ENCODE results near the gene CCL24.
"Not testable (repeated sequence)": the region's sequence is repeated elsewhere in the genome, so short reads cannot be mapped to it uniquely, and the experiment has no call there.

The CCL24 gene

GRCh38 chr7:75783058-75783457 lies 30.5 kb downstream of the CCL24 start:
- not testable (repeated sequence) for H3K4me3 ChIP-seq (ENCODE audit: low read depth, low read length); H3K27me3 ChIP-seq (ENCODE audit: control insufficient read depth, insufficient read depth, low read length); H3K9ac ChIP-seq (ENCODE audit: low read depth, low read length); H3K36me3 ChIP-seq (ENCODE audit: control insufficient read depth, insufficient read depth, low read length); H3K9me3 ChIP-seq (ENCODE audit: control insufficient read depth, insufficient read depth, low read length); H3K27ac ChIP-seq (ENCODE audit: low read depth, low read length)
- peaks cover 13% of the 10 kb centered on the region for H3K4me1 ChIP-seq (ENCODE audit: control insufficient read depth, insufficient read depth, low read length)

GRCh38 chr7:75780647-75781273 lies 32.8 kb downstream of the CCL24 start:
- not testable (repeated sequence) for H3K4me3 ChIP-seq (ENCODE audit: low read depth, low read length); H3K4me1 ChIP-seq (ENCODE audit: control insufficient read depth, insufficient read depth, low read length); H3K27ac ChIP-seq (ENCODE audit: low read depth, low read length); H3K9me3 ChIP-seq (ENCODE audit: control insufficient read depth, insufficient read depth, low read length); H3K27me3 ChIP-seq (ENCODE audit: control insufficient read depth, insufficient read depth, low read length); H3K9ac ChIP-seq (ENCODE audit: low read depth, low read length); H3K36me3 ChIP-seq (ENCODE audit: control insufficient read depth, insufficient read depth, low read length)

GRCh38 chr7:75779516-75779915 lies 34.1 kb downstream of the CCL24 start:
- not testable (repeated sequence) for H3K9ac ChIP-seq (ENCODE audit: low read depth, low read length); H3K27me3 ChIP-seq (ENCODE audit: control insufficient read depth, insufficient read depth, low read length); H3K4me1 ChIP-seq (ENCODE audit: control insufficient read depth, insufficient read depth, low read length); H3K9me3 ChIP-seq (ENCODE audit: control insufficient read depth, insufficient read depth, low read length); H3K36me3 ChIP-seq (ENCODE audit: control insufficient read depth, insufficient read depth, low read length)
- Histone ChIP-seq H3K27ac (ENCODE audit: low read depth, low read length) (peak overlapping the region; percentile 57), H3K4me3 (ENCODE audit: low read depth, low read length) (peak overlapping the region; percentile 17; the same call in 1 of the 2 replicates)

GRCh38 chr7:75779035-75779434 lies 34.6 kb downstream of the CCL24 start:
- H3K9ac ChIP-seq (ENCODE audit: low read depth, low read length); H3K27me3 ChIP-seq (ENCODE audit: control insufficient read depth, insufficient read depth, low read length); H3K9me3 ChIP-seq (ENCODE audit: control insufficient read depth, insufficient read depth, low read length); H3K4me1 ChIP-seq (ENCODE audit: control insufficient read depth, insufficient read depth, low read length); H3K36me3 ChIP-seq (ENCODE audit: control insufficient read depth, insufficient read depth, low read length): not testable (repeated sequence)
- H3K27ac ChIP-seq (ENCODE audit: low read depth, low read length) = peak overlapping the region; percentile 57
- H3K4me3 ChIP-seq (ENCODE audit: low read depth, low read length) = peak overlapping the region; percentile 17; the same call in 1 of the 2 replicates

GRCh38 chr7:75776295-75776971 lies 37.2 kb downstream of the CCL24 start:
- Histone ChIP-seq H3K4me3 (ENCODE audit: low read depth, low read length) (no peak overlapping the region), H3K9ac (ENCODE audit: low read depth, low read length) (no peak overlapping the region), H3K27me3 (ENCODE audit: control insufficient read depth, insufficient read depth, low read length) (no peaks in the 10 kb centered on the region), H3K9me3 (ENCODE audit: control insufficient read depth, insufficient read depth, low read length) (no peaks in the 10 kb centered on the region), H3K36me3 (ENCODE audit: control insufficient read depth, insufficient read depth, low read length) (no peaks in the 10 kb centered on the region), H3K4me1 (ENCODE audit: control insufficient read depth, insufficient read depth, low read length) (peaks cover 6% of the 10 kb centered on the region), H3K27ac (ENCODE audit: low read depth, low read length) (no peak overlapping the region)

GRCh38 chr7:75773958-75774357 lies 39.6 kb downstream of the CCL24 start:
- not testable (repeated sequence) for H3K4me3 ChIP-seq (ENCODE audit: low read depth, low read length); H3K27ac ChIP-seq (ENCODE audit: low read depth, low read length); H3K27me3 ChIP-seq (ENCODE audit: control insufficient read depth, insufficient read depth, low read length); H3K9me3 ChIP-seq (ENCODE audit: control insufficient read depth, insufficient read depth, low read length); H3K36me3 ChIP-seq (ENCODE audit: control insufficient read depth, insufficient read depth, low read length); H3K4me1 ChIP-seq (ENCODE audit: control insufficient read depth, insufficient read depth, low read length); H3K9ac ChIP-seq (ENCODE audit: low read depth, low read length)

GRCh38 chr7:75772081-75773077 lies 41.2 kb downstream of the CCL24 start, which contains the start of gene CCL26:
Gene CCL26, minus strand, starts transcription at chr7:75772211. Its CDS starts 35 bp downstream, at chr7:75772176.
- H3K4me3 ChIP-seq (ENCODE audit: low read depth, low read length) = no peak within 1 kb of the TSS
- H3K27me3 ChIP-seq (ENCODE audit: control insufficient read depth, insufficient read depth, low read length) = no peaks in the 10 kb centered on the region
- H3K27ac ChIP-seq (ENCODE audit: low read depth, low read length) = no peak within 1 kb of the TSS
- no peaks in the 10 kb centered on the region for H3K9me3 ChIP-seq (ENCODE audit: control insufficient read depth, insufficient read depth, low read length)
- no peaks in the 10 kb centered on the region for H3K4me1 ChIP-seq (ENCODE audit: control insufficient read depth, insufficient read depth, low read length)
- H3K9ac ChIP-seq (ENCODE audit: low read depth, low read length) = no peak within 1 kb of the TSS
- no peaks in the 10 kb centered on the region for H3K36me3 ChIP-seq (ENCODE audit: control insufficient read depth, insufficient read depth, low read length)

- Histone ChIP-seq H3K27ac (ENCODE audit: low read depth, low read length) (no peak overlapping the region), H3K9ac (ENCODE audit: low read depth, low read length) (no peak overlapping the region), H3K36me3 (ENCODE audit: control insufficient read depth, insufficient read depth, low read length) (no peaks in the 10 kb centered on the region), H3K27me3 (ENCODE audit: control insufficient read depth, insufficient read depth, low read length) (no peaks in the 10 kb centered on the region), H3K4me3 (ENCODE audit: low read depth, low read length) (no peak overlapping the region), H3K9me3 (ENCODE audit: control insufficient read depth, insufficient read depth, low read length) (no peaks in the 10 kb centered on the region), H3K4me1 (ENCODE audit: control insufficient read depth, insufficient read depth, low read length) (no peaks in the 10 kb centered on the region)
These were observed 42.4 kb downstream of the CCL24 start for GRCh38 chr7:75771224-75771623.

- Histone ChIP-seq H3K9me3 (ENCODE audit: control insufficient read depth, insufficient read depth, low read length) (no peaks in the 10 kb centered on the region), H3K4me1 (ENCODE audit: control insufficient read depth, insufficient read depth, low read length) (no peaks in the 10 kb centered on the region)
These were observed 51.2 kb downstream of the CCL24 start for GRCh38 chr7:75762350-75762917.

GRCh38 chr7:75761801-75762200 lies 51.8 kb downstream of the CCL24 start:
- H3K36me3 ChIP-seq (ENCODE audit: control insufficient read depth, insufficient read depth, low read length); H3K27ac ChIP-seq (ENCODE audit: low read depth, low read length); H3K27me3 ChIP-seq (ENCODE audit: control insufficient read depth, insufficient read depth, low read length); H3K9ac ChIP-seq (ENCODE audit: low read depth, low read length); H3K9me3 ChIP-seq (ENCODE audit: control insufficient read depth, insufficient read depth, low read length); H3K4me1 ChIP-seq (ENCODE audit: control insufficient read depth, insufficient read depth, low read length); H3K4me3 ChIP-seq (ENCODE audit: low read depth, low read length): not testable (repeated sequence)

More at GRCh38 chr7:75762350-75762917, 51.2 kb downstream of the CCL24 start:
- Histone ChIP-seq H3K27me3 (ENCODE audit: control insufficient read depth, insufficient read depth, low read length) (no peaks in the 10 kb centered on the region), H3K36me3 (ENCODE audit: control insufficient read depth, insufficient read depth, low read length) (no peaks in the 10 kb centered on the region), H3K27ac (ENCODE audit: low read depth, low read length) (no peak overlapping the region), H3K9ac (ENCODE audit: low read depth, low read length) (no peak overlapping the region), H3K4me3 (ENCODE audit: low read depth, low read length) (no peak overlapping the region)

All from HUES48 (cell line).